Measurements from ENCODE around the gene GPALPP1. TPM values are rescaled to one million over a fixed set of nuclear protein-coding genes. Genes with fewer than 3 reads are reported as not detected.
"Not testable (repeated sequence)": the region's sequence is repeated elsewhere in the genome, so short reads cannot be mapped to it uniquely, and the experiment has no call there.

GPALPP1 gene
- total RNA-seq, 4 donors from 2014 or later, result 14.4 to 21.4 (median 17.6) TPM

- no peak for ATAC-seq (ENCODE audit: low FRiP score)
- TF ChIP-seq CTCF (IDR thresholded peaks at IDR 0.05), result no peak
- no peak for DNase-seq (ENCODE audit: low spot score)
These were observed 17.9 kb downstream of the GPALPP1 start for GRCh38 chr13:45007225-45007624.

DNA sequence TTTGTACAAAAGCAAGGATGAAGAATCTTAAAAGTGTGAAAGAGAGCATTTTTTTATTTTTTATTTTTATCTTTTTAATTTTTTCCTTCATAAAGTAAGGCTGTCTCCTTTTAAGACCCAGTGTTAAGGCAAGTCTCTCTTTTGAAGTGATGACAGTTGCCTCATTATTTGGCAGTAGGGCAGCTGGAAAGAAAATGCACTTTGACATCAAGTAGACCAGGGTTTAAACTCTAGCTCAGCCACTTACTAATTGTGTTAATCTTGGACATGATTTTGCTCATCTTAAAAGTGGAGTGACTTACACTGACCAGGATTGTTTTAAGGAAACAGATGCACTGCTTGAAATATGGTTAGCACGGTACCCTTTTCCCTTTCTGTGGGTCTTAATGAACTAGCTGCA lies 18.5 kb downstream of the GPALPP1 start:
- DNase-seq (ENCODE audit: low spot score) (no peak), ATAC-seq (ENCODE audit: low FRiP score) (no peak)
- no peak for TF ChIP-seq CTCF (IDR thresholded peaks at IDR 0.05)

GRCh38 chr13:45011198-45011597 lies 21.9 kb downstream of the GPALPP1 start:
- TF ChIP-seq CTCF (IDR thresholded peaks at IDR 0.05), result no peak
- DNase-seq (ENCODE audit: low spot score) (no peak), ATAC-seq (ENCODE audit: low FRiP score) (no peak)

DNA sequence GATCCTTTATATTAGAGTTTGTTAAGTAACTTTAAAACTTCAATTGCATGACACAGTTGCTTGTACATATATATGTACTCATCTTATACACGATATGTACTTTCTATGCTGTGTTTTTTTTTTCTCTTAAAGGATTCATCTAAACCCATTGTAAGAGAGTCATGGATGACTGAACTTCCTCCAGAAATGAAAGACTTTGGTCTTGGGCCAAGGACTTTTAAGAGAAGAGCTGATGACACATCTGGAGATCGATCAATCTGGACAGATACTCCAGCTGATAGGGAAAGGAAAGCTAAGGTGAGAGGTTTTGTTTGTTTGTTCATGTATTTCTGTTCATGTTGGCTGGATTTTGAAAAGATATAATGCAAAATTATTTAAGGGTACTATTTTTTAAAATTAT lies 26.0 kb downstream of the GPALPP1 start:
- TF ChIP-seq CTCF (IDR thresholded peaks at IDR 0.05), result no peak
- ATAC-seq (ENCODE audit: low FRiP score), result no peak
- DNase-seq (ENCODE audit: low spot score), result no peak

DNA sequence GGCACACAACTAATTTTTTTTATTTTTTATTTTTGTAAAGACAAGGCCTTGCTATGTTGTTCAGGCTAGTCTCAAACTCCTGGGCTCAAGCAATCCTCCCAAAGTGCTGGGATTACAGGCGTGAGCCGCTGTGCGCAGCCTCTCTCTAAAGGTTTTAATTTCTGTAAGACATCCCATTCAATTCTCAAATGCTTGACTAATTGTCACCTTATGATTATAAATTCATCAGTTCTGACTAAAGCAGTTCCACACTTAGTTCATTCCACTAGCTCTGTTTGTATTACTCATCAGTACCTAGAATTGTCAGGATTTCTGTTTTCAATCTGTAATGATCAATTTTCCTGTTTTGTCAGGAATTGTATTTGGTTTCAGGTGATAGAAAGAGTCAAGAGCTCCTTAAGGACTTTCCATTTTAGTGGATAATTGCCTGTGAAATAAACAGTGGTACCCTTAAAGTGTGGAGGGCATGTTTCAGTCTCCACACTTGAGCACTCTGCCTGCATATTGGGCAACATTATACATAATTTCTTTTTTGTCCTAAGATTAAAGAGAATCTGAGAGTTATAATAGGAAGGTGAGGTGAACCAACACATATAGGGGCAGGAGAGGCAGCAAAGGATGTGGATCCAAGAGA lies 27.6 kb downstream of the GPALPP1 start:
- TF ChIP-seq CTCF (IDR thresholded peaks at IDR 0.05), result no peak
- DNase-seq (ENCODE audit: low spot score), result no peak
- no peak for ATAC-seq (ENCODE audit: low FRiP score)

DNA sequence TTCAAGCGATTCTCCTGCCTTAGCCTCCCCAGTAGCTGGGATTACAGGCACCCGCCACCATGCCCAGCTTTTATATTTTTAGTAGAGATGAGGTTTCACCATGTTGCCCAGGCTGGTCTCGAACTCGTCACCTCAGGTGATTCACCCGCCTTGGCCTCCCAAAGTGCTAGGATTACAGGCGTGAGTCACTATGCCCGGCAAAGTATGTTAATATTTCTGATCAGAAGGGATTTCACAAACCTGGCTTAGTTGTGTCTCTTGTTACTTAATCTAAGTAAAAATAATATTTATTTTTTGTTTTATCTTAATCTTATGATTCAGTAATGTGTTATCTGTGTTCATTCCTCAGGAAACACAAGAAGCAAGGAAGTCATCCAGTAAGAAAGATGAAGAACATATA lies 30.6 kb downstream of the GPALPP1 start:
- not testable (repeated sequence) for ATAC-seq (ENCODE audit: low FRiP score); DNase-seq (ENCODE audit: low spot score)

- no peak for TF ChIP-seq CTCF (IDR thresholded peaks at IDR 0.05)
- DNase-seq (ENCODE audit: low spot score), result no peak
- ATAC-seq (ENCODE audit: low FRiP score), result no peak
These were observed 31.9 kb downstream of the GPALPP1 start for GRCh38 chr13:45021250-45021649.

Measured in omental fat pad (tissue), 4 donors.